Activated CD8-positive, alpha-beta memory T cell treated with anti-CD3 and anti-CD28 coated beads for 1 hour (primary cell): ENCODE results near the gene NMB.

Experiments used
- DNase-seq, 2 donors: peaks; one replicate each; pipeline ENCODE4 v3.0.0-alpha.2; 2020; ENCODE audit warnings: low read depth in 1 of 2; ENCODE audit errors: extremely low read depth in 1 of 2

The NMB gene

GRCh38 chr15:84620626-84621025 lies 37.4 kb downstream of the NMB start:
- no peak for DNase-seq

- no peak for DNase-seq
Observed at GRCh38 chr15:84616235-84616634, 41.8 kb downstream of the NMB start.

GRCh38 chr15:84611631-84612030 lies 46.4 kb downstream of the NMB start:
- no peak for DNase-seq

GRCh38 chr15:84609818-84610525 lies 48.0 kb downstream of the NMB start:
- no peak for DNase-seq

GRCh38 chr15:84608707-84609284 lies 49.2 kb downstream of the NMB start:
- DNase-seq, result no peak

GRCh38 chr15:84606653-84607120 lies 51.3 kb downstream of the NMB start:
- no peak for DNase-seq

GRCh38 chr15:84605554-84605882 lies 52.5 kb downstream of the NMB start:
- no peak for DNase-seq
